Limb (tissue), 2 donors: ENCODE data around the gene UNC80.

ENCODE experiments used
- DNase-seq, 2 donors: peaks; one replicate each; pipeline ENCODE4 v3.0.0-alpha.2; 2016; ENCODE audit errors: extremely low spot score in 2 of 2

UNC80 gene

GRCh38 chr2:210020138-210020537 is 248.5 kb downstream of the UNC80 start:
- no peak for DNase-seq

DNA sequence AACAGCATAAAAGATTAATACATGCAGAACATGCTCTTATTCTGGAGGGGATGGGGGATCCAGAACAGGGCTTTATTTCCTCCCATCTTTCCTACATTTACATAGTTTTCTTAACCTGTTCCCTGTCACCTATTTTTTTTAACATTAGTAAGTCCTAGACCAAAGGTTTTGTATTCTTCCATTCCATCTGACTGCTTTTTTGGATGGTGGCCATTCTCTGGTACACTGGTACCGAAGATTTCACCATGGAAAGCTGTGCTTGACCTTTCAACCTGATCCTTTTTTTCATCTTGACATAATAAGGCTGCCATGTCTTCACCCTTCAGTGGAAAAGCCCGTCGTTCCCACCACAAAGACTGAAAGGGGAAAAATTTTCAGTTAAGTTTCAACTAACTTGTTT is 251.2 kb downstream of the UNC80 start:
- DNase-seq, result no peak

GRCh38 chr2:210027608-210028007 is 256.0 kb downstream of the UNC80 start:
- no peak for DNase-seq

GRCh38 chr2:210028178-210028577 is 256.5 kb downstream of the UNC80 start:
- DNase-seq, result no peak

- no peak for DNase-seq
Measured at GRCh38 chr2:210034087-210034683, 262.6 kb downstream of the UNC80 start.

GRCh38 chr2:210035679-210036078 is 264.0 kb downstream of the UNC80 start:
- no peak for DNase-seq

DNA sequence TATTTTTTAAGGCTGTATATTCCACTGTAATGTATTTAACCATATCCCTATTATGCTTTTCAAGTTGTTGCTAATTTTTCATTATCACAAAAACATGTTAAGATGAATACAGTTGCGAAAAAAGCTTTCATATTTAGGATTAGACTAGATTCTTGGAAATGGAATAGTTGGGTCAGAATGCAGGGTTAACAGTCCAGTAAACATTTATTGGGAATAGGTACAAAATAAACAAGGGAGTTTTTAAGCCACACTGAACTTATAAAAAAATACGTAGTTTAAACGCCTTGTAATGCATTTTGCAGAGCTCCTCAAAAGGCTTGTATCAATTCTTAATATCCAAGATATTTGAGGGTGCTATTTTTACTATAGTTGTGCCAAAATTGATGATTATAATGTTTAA is 266.4 kb downstream of the UNC80 start:
- no peak for DNase-seq

GRCh38 chr2:210046851-210047500 is 275.3 kb downstream of the UNC80 start:
- no peak for DNase-seq
